Adrenal gland (tissue), 12 donors: ENCODE results near the gene IL1B. TPM values are rescaled to one million over a fixed set of nuclear protein-coding genes. Genes with fewer than 3 reads are reported as not detected.

Experiments
- DNase-seq, 7 donors: peaks; one replicate each; pipeline ENCODE4 v3.0.0-alpha.2; 2019 to 2020
- H3K27ac ChIP-seq, 5 donors: fragments of 200-600 bp; sonication (generic) in 4 of 5; 1 replicate in 3 of 5; 2 replicates in 2 of 5; pipeline versions ENCODE4 v1.5.1 to v1.8.0; 2016 to 2020; ENCODE audit warnings: mild to moderate bottlenecking in 1 of 5
- H3K27me3 ChIP-seq: fragments of 200-600 bp; 2 replicates; pipeline ENCODE4 v1.8.0; 2021
- H3K36me3 ChIP-seq, 2 donors: fragments of 200-600 bp; replicated peaks in 1 of 2; 1 replicate in 1 of 2; 2 replicates in 1 of 2; pipeline versions ENCODE4 v1.5.1 to v1.8.0; 2018 to 2022
- H3K4me1 ChIP-seq, 2 donors: fragments of 200-600 bp; replicated peaks in 1 of 2; 1 replicate in 1 of 2; 2 replicates in 1 of 2; pipeline versions ENCODE4 v1.5.1 to v1.8.0; 2018 to 2021
- H3K4me3 ChIP-seq, 4 donors: fragments of 200-600 bp; sonication (generic) in 3 of 4; one replicate each; pipeline ENCODE4 v1.5.1; 2016 to 2018
- H3K9me3 ChIP-seq, 3 donors: fragments of 200-600 bp; sonication (generic) in 1 of 3; replicated peaks in 1 of 3; 1 replicate in 2 of 3; 2 replicates in 1 of 3; pipeline versions ENCODE4 v1.5.1 to v1.8.0; 2016 to 2021
- POLR2A ChIP-seq, 2 donors: fragments of 450-650 bp; IDR thresholded peaks; one replicate each; pipeline ENCODE4 v1.6.1; 2017; ENCODE audit warnings: antibody characterized with exemption in 2 of 2, mild to moderate bottlenecking in 2 of 2, moderate library complexity in 1 of 2
- WGBS, 4 donors: extraction: QIAGEN DNeasy Blood & Tissue Kit in 2 of 4; methylation state at CpG; one replicate each; pipeline versions ENCODE4 v1.1.5 to v1.1.7; 2013 to 2017; 5-methylcytosine and 5-hydroxymethylcytosine counted together
- intact Hi-C, 2 donors: fragments of 100-400 bp; cut with DNase I; formaldehyde crosslinking; loops; one replicate each; pipeline versions ENCODE4 v1.14.1 to v1.15.0; 2022 to 2023
- polyA plus RNA-seq, 3 donors: library from polyadenylated mRNA; stranded (reverse); fragments of 200-250 nt in 2 of 3; fragments of 350-450 nt in 1 of 3; fragmentation: Illumina TruSeq in 1 of 3; extraction: RNeasy Lipid Tissue Mini Kit (QIAGEN cat#74804) in 1 of 3; gene quantifications; one replicate each; pipeline ENCODE4 v1.2.3, GENCODE V29; 2013 to 2014
- total RNA-seq, 9 donors: library from RNA; depleted of rRNA in 4 of 9; stranded (reverse); fragments of >200 nt in 4 of 9; fragments of 120-200 nt in 1 of 9; fragmentation: NEBNext Ultra II Directional in 1 of 9; extraction: Animal tissue kit (Norgen Biotek cat#: 25700) in 1 of 9; gene quantifications; one replicate each; pipeline versions ENCODE4 v1.1.0 to v1.2.4, GENCODE V29; 2013 to 2023
- TF ChIP-seq, protein P1 (sequence below), 6 experiments: fragments of 450-650 bp in 4 of 6; fragments of 200-600 bp in 2 of 6; sonication (generic) in 1 of 6; IDR thresholded peaks; 1 replicate in 5 of 6; 2 replicates in 1 of 6; pipeline versions ENCODE4 v1.5.1 to v1.8.0; 2016 to 2021; ENCODE audit warnings: antibody characterized with exemption in 6 of 6, mild to moderate bottlenecking in 2 of 6, moderate library complexity in 1 of 6
- donor health status: healthy with polysubstance abuse.
- donor health status: Bipolar disorder and iron deficiency.
- donor health status: DM: yes; HTN: yes; CAD: no.
- donor health status: DM: no; HTN: no; CAD: no.
- donor health status: DM: no; HTN: no; CAD: no.
- donor health status: DM: yes; HTN: yes; CAD: no.

IL1B gene
- total and polyA plus RNA-seq, 12 donors, result 0.44 to 5.9 (median 1.5) TPM; not detected in 1

- H3K27me3 ChIP-seq, result no peaks in the 10 kb centered on the region
- H3K27ac ChIP-seq, result no peak overlapping the region
- H3K36me3 ChIP-seq, result no peaks in the 10 kb centered on the region
- no peaks in the 10 kb centered on the region for H3K9me3 ChIP-seq
- intact Hi-C loops, result loop anchor here in 1 of 2 donors (5.0 kb wide), 1 partner anchor 132 kb away; no protein-coding TSS in a partner anchor
- TF ChIP-seq POLR2A (IDR thresholded peaks at IDR 0.05), result no peak
- TF ChIP-seq, protein P1, sequence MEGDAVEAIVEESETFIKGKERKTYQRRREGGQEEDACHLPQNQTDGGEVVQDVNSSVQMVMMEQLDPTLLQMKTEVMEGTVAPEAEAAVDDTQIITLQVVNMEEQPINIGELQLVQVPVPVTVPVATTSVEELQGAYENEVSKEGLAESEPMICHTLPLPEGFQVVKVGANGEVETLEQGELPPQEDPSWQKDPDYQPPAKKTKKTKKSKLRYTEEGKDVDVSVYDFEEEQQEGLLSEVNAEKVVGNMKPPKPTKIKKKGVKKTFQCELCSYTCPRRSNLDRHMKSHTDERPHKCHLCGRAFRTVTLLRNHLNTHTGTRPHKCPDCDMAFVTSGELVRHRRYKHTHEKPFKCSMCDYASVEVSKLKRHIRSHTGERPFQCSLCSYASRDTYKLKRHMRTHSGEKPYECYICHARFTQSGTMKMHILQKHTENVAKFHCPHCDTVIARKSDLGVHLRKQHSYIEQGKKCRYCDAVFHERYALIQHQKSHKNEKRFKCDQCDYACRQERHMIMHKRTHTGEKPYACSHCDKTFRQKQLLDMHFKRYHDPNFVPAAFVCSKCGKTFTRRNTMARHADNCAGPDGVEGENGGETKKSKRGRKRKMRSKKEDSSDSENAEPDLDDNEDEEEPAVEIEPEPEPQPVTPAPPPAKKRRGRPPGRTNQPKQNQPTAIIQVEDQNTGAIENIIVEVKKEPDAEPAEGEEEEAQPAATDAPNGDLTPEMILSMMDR (IDR thresholded peaks at IDR 0.05), result no peak
- peaks cover 0 to 6% of the 10 kb centered on the region in 2 donors for H3K4me1 ChIP-seq
- H3K4me3 ChIP-seq, result no peak overlapping the region
- DNase-seq, result no peak
- WGBS, 4 donors, result 80 to 95% (median 89%) methylated on average over 1 to 6 of the region's 6 CpGs
Observed at GRCh38 chr2:112879491-112880041, 43.0 kb upstream of the IL1B start.

DNA sequence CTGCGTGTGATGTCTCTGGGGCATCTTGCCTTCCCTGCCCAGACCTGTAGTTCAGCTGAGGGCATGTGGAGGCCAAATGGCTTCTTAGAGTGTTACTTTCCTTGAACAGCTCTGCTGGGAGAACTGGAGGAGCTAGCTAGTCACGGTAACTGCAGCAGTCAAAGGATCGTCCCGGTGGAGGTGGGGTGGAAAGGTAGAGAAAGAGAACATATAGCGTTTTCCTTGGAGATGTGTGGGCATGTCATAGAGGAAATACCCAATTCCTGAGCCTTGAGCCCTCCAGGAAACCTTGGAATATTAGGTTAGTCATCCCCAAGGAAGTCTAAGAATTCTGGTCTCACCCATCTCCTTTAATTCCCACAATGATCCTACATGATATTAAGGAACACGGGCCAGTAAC, 40.8 kb upstream of the IL1B start:
- TF ChIP-seq POLR2A (IDR thresholded peaks at IDR 0.05), result no peak
- TF ChIP-seq, protein P1 (IDR thresholded peaks at IDR 0.05), result no peak
- no peaks in the 10 kb centered on the region for H3K27me3 ChIP-seq
- no peaks in the 10 kb centered on the region for H3K36me3 ChIP-seq
- no peaks in the 10 kb centered on the region for H3K9me3 ChIP-seq
- 89 to 97% (median 95%) methylated on average over 5 to 6 of the region's 6 CpGs for WGBS, 4 donors
- H3K27ac ChIP-seq, result no peak overlapping the region
- intact Hi-C loops, result no loop called here
- H3K4me1 ChIP-seq, result peaks cover 0 to 6% of the 10 kb centered on the region in 2 donors
- no peak for DNase-seq
- no peak overlapping the region for H3K4me3 ChIP-seq

GRCh38 chr2:112876971-112877361, 40.4 kb upstream of the IL1B start:
- no peak for DNase-seq
- no peak for TF ChIP-seq POLR2A (IDR thresholded peaks at IDR 0.05)
- TF ChIP-seq, protein P1 (IDR thresholded peaks at IDR 0.05), result no peak
- Histone ChIP-seq H3K36me3 (no peaks in the 10 kb centered on the region), H3K27ac (no peak overlapping the region), H3K4me3 (no peak overlapping the region), H3K9me3 (no peaks in the 10 kb centered on the region), H3K27me3 (no peaks in the 10 kb centered on the region), H3K4me1 (peaks cover 0 to 6% of the 10 kb centered on the region in 2 donors)
- WGBS, 4 donors, result 80 to 96% (median 92%) methylated on average over 4 of the region's 4 CpGs
- intact Hi-C loops, result no loop called here

DNA sequence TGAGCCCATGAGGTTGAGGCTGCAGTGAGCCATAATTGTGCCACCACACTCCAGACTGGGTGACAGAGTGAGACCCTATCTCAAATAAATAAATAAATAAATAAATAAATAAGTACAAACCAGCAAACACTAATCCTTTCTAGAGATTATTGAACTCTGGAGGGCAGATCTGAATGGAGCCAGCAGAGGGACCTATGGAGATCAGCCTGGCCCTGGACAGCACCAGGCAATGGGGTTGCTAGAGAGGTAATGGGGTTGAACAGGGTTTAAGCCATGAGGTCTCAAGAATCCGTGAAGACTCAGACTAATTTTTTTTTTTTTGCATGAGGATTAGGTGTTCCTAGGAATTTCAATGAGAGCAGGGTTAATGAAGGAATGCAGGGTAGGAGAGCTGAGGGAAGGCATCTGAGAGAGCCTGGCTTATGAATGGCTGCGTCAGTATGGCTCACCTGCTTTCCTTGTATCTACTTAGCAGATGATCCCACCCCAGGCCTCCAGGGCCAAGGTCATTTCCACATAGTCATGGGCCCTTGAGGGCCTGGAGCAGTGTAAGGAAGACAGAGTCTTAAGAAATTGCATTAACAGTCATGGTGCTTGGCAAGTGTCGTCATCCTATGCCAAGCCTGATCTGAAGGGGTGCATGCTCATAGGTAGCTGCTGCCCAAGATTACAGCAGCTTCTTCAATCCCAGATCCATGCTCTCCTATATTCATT, 39.8 kb upstream of the IL1B start:
- DNase-seq, result no peak
- Histone ChIP-seq H3K36me3 (no peaks in the 10 kb centered on the region), H3K4me1 (peaks cover 0 to 2% of the 10 kb centered on the region in 2 donors), H3K4me3 (no peak overlapping the region), H3K27me3 (no peaks in the 10 kb centered on the region), H3K9me3 (no peaks in the 10 kb centered on the region), H3K27ac (no peak overlapping the region)
- intact Hi-C loops, result no loop called here
- WGBS, 4 donors, result 93 to 100% (median 95%) methylated on average over 3 of the region's 3 CpGs
- no peak for TF ChIP-seq POLR2A (IDR thresholded peaks at IDR 0.05)
- TF ChIP-seq, protein P1 (IDR thresholded peaks at IDR 0.05), result no peak
